IMR-90 (cell line): ENCODE measurements around the gene TGFB3. TPM values are rescaled to one million over a fixed set of nuclear protein-coding genes. Genes with fewer than 3 reads are reported as not detected.

ENCODE experiments used
- ATAC-seq: fragments of 200-7000 bp; cut with Tn5 transposase; 2 replicates; pipeline ENCODE4 v1.9.1; 2020; ENCODE audit warnings: low read depth, mild to moderate bottlenecking, moderate library complexity
- BruUV-seq: library from RNA; stranded (reverse); fragments of 400-500 nt; replicated peaks from 2 replicates; lab custom pipeline; 2021; lab: Mats Ljungman, UMichigan
- CTCF ChIA-PET: fragments of 300-600 bp; formaldehyde crosslinking; extraction: SDS; loops from one replicate; lab custom pipeline; 2021; ENCODE audit warnings: antibody characterized with exemption; lab: Yijun Ruan, JAX
- POLR2A ChIA-PET: fragments of 300-600 bp; sonication (Branson Sonifier 250); formaldehyde crosslinking; loops from one replicate; lab custom pipeline; 2022; ENCODE audit warnings: antibody characterized with exemption; ENCODE audit not compliant: unreplicated experiment; lab: Charles Lee
- DNase-seq: peaks from one replicate; pipeline ENCODE4 v3.0.0; 2013
- H2AFZ ChIP-seq: replicated peaks from 2 replicates; pipeline ENCODE3; 2013; ENCODE audit warnings: low read length, mild to moderate bottlenecking; ENCODE audit not compliant: poor library complexity
- H2AK5ac ChIP-seq: 2 replicates; pipeline ENCODE4 v1.6.1; 2013; ENCODE audit warnings: low read depth, low read length, inconsistent platforms
- H2AK9ac ChIP-seq: replicated peaks from 2 replicates; pipeline ENCODE3; 2013; ENCODE audit warnings: mild to moderate bottlenecking, low read depth, low read length, moderate library complexity; ENCODE audit not compliant: poor library complexity
- H2BK120ac ChIP-seq: 2 replicates; pipeline ENCODE4 v1.6.1; 2013; ENCODE audit warnings: low read depth, low read length, inconsistent platforms
- H2BK15ac ChIP-seq: 3 replicates; pipeline ENCODE4 v1.6.1; 2013; ENCODE audit warnings: low read depth, low read length, inconsistent platforms
- H2BK20ac ChIP-seq: 2 replicates; pipeline ENCODE4 v1.6.1; 2013; ENCODE audit warnings: low read depth, mild to moderate bottlenecking, inconsistent platforms, low read length, moderate library complexity
- H2BK5ac ChIP-seq: 2 replicates; pipeline ENCODE4 v1.6.1; 2013; ENCODE audit warnings: mild to moderate bottlenecking, low read depth, low read length, inconsistent platforms; ENCODE audit not compliant: poor library complexity, severe bottlenecking
- H3K14ac ChIP-seq: replicated peaks from 2 replicates; pipeline ENCODE4 v1.6.1; 2013; ENCODE audit warnings: low read depth, low read length, inconsistent platforms
- H3K18ac ChIP-seq: 2 replicates; pipeline ENCODE4 v1.6.1; 2013; ENCODE audit warnings: low read depth, low read length, control low read depth
- H3K23ac ChIP-seq: 2 replicates; pipeline ENCODE4 v1.6.1; 2013; ENCODE audit warnings: low read depth, low read length, inconsistent platforms
- H3K27ac ChIP-seq: 2 replicates; pipeline ENCODE4 v1.5.1; 2013; ENCODE audit warnings: mild to moderate bottlenecking, control low read depth, low read length; ENCODE audit not compliant: insufficient read depth
- H3K27me3 ChIP-seq: 2 replicates; pipeline ENCODE4 v1.6.1; 2013; ENCODE audit warnings: low read length; ENCODE audit not compliant: control insufficient read depth, insufficient read depth
- H3K36me3 ChIP-seq: 2 replicates; pipeline ENCODE4 v1.6.1; 2013; ENCODE audit warnings: low read length, mixed read lengths; ENCODE audit not compliant: control insufficient read depth, insufficient read depth
- H3K4ac ChIP-seq: 2 replicates; pipeline ENCODE4 v1.6.1; 2013; ENCODE audit warnings: low read depth, low read length, inconsistent platforms
- H3K4me1 ChIP-seq: 2 replicates; pipeline ENCODE4 v1.6.1; 2013; ENCODE audit warnings: low read length, mixed read lengths; ENCODE audit not compliant: control insufficient read depth, insufficient read depth
- H3K4me2 ChIP-seq: 2 replicates; pipeline ENCODE4 v1.6.1; 2013; ENCODE audit warnings: low read depth, mild to moderate bottlenecking, control low read depth, low read length, moderate library complexity
- H3K4me3 ChIP-seq: 2 replicates; pipeline ENCODE4 v1.5.1; 2013; ENCODE audit warnings: low read depth, mild to moderate bottlenecking, control low read depth, low read length, moderate library complexity; ENCODE audit not compliant: insufficient read depth
- H3K56ac ChIP-seq: 2 replicates; pipeline ENCODE4 v1.6.1; 2013; ENCODE audit warnings: low read length, inconsistent platforms; ENCODE audit not compliant: insufficient read depth; ENCODE audit errors: extremely low read depth
- H3K79me1 ChIP-seq, 2 experiments: 2 replicates each; pipeline ENCODE4 v1.6.1; 2013; ENCODE audit warnings: low read length in 2 of 2, inconsistent platforms in 1 of 2, low read depth in 1 of 2
- H3K9ac ChIP-seq: 2 replicates; pipeline ENCODE4 v1.6.1; 2013; ENCODE audit warnings: low read depth, low read length, control low read depth
- H3K9me1 ChIP-seq: 2 replicates; pipeline ENCODE4 v1.6.1; 2013; ENCODE audit warnings: low read length, inconsistent platforms; ENCODE audit not compliant: insufficient read depth
- H3K9me3 ChIP-seq: 2 replicates; pipeline ENCODE4 v1.6.1; 2013; ENCODE audit warnings: low read length; ENCODE audit not compliant: control insufficient read depth, insufficient read depth
- H4K20me1 ChIP-seq: 2 replicates; pipeline ENCODE4 v1.6.1; 2013; ENCODE audit warnings: low read length, inconsistent platforms; ENCODE audit not compliant: insufficient read depth
- H4K5ac ChIP-seq: 2 replicates; pipeline ENCODE4 v1.6.1; 2013; ENCODE audit warnings: mild to moderate bottlenecking, low read depth, low read length, control low read depth
- H4K8ac ChIP-seq, 2 experiments: 2 replicates each; pipeline ENCODE4 v1.6.1; 2013; ENCODE audit warnings: low read depth in 2 of 2, low read length in 2 of 2, control low read depth in 1 of 2, inconsistent platforms in 1 of 2
- H4K91ac ChIP-seq: 2 replicates; pipeline ENCODE4 v1.6.1; 2013; ENCODE audit warnings: low read depth, low read length, inconsistent platforms; ENCODE audit not compliant: insufficient read depth
- RFX5 ChIP-seq: IDR thresholded peaks from 2 replicates; pipeline ENCODE4 v1.8.0; 2012; ENCODE audit warnings: low read depth, mild to moderate bottlenecking, low read length, moderate library complexity
- WGBS, 2 experiments: methylation state at CpG; one replicate each; pipeline versions ENCODE4 v1.1.5 to v1.1.7; 2013; ENCODE audit warnings: missing lambda C conversion rate in 2 of 2; ENCODE audit not compliant: insufficient read length in 1 of 2; ENCODE audit errors: extremely low coverage in 2 of 2; 5-methylcytosine and 5-hydroxymethylcytosine counted together
- dilution Hi-C: fragments of 300-500 bp; cut with HindIII; formaldehyde crosslinking; loops from one replicate; pipeline ENCODE4 v1.14.3; 2018; ENCODE audit warnings: low sequenced_read_pairs; ENCODE audit not compliant: unreplicated experiment
- in situ Hi-C: fragments of 300-500 bp; cut with MboI; formaldehyde crosslinking; loops from 3 replicates; pipeline ENCODE4 v1.14.3; 2019; ENCODE audit warnings: low sequenced_read_pairs, inconsistent platforms, mixed read lengths
- intact Hi-C: fragments of 100-400 bp; cut with micrococcal nuclease; formaldehyde crosslinking; loops from 2 replicates; pipeline ENCODE4 v1.10.0; 2022
- polyA plus RNA-seq, 3 experiments: library from polyadenylated mRNA; depleted of rRNA; stranded (reverse); fragments of >200 nt; gene quantifications; 2 replicates each; pipeline ENCODE4 v1.2.3, GENCODE V29; 2012; ENCODE audit warnings: low replicate concordance in 1 of 3
- total RNA-seq: library from RNA; depleted of rRNA; stranded (reverse); fragments of >200 nt; gene quantifications from 2 replicates; pipeline ENCODE4 v1.2.3, GENCODE V29; 2012

TGFB3 gene
- total and polyA plus RNA-seq, 2 of the 4 experiments (the other 2 are of a cell fraction) = 2.2 to 4.3 TPM

GRCh38 chr14:75969126-75969525 is 12.7 kb downstream of the TGFB3 start:
- no peaks in the 10 kb centered on the region for H3K27me3 ChIP-seq
- no peak overlapping the region for H3K18ac ChIP-seq
- no peak overlapping the region for H2BK15ac ChIP-seq
- H3K27ac ChIP-seq = no peak overlapping the region
- intact Hi-C loops (no loop called here), dilution Hi-C loops (no loop called here), in situ Hi-C loops (no loop called here)
- no peak overlapping the region for H4K91ac ChIP-seq
- H3K79me1 ChIP-seq = no peaks in the 10 kb centered on the region
- DNase-seq = no peak
- no peak overlapping the region for H2AK9ac ChIP-seq
- H3K9ac ChIP-seq = no peak overlapping the region
- no peak overlapping the region for H3K4me2 ChIP-seq
- no CpG with 5 or more reads among the region's 4 CpGs for WGBS, 2 experiments
- H4K5ac ChIP-seq = no peak overlapping the region
- H2BK20ac ChIP-seq = no peak overlapping the region
- H3K4ac ChIP-seq = no peak overlapping the region
- H3K9me1 ChIP-seq = no peaks in the 10 kb centered on the region
- H2BK5ac ChIP-seq = no peak overlapping the region
- no peak overlapping the region for H2AK5ac ChIP-seq
- H3K4me3 ChIP-seq = no peak overlapping the region
- POLR2A ChIA-PET = no interaction called here
- H3K23ac ChIP-seq = no peak overlapping the region
- ATAC-seq = no peak
- TF ChIP-seq RFX5 = no peak
- no peak overlapping the region for H3K56ac ChIP-seq
- H2BK120ac ChIP-seq = no peak overlapping the region
- no peak overlapping the region for H4K8ac ChIP-seq
- 0 out of 2 replicates have a peak, but pooled peaks cover 2% of the 10 kb centered on the region for H3K36me3 ChIP-seq
- no TSS peak for BruUV-seq
- CTCF ChIA-PET = interaction anchor here (1.2 kb wide), 1 partner anchor 174 kb away, joined by 3 read pairs; no protein-coding TSS in a partner anchor
- H4K20me1 ChIP-seq = no peaks in the 10 kb centered on the region
- no peaks in the 10 kb centered on the region for H3K9me3 ChIP-seq
- H3K4me1 ChIP-seq = no peaks in the 10 kb centered on the region
- no peak overlapping the region for H3K14ac ChIP-seq
- no peak overlapping the region for H2AFZ ChIP-seq
